Fibroblast of peridontal ligament (primary cell): ENCODE measurements around the gene KIAA1671.

Experiments
- DNase-seq: peaks from one replicate; pipeline ENCODE4 v3.0.0-alpha.2; 2010; ENCODE audit errors: extremely low read depth

Gene KIAA1671

GRCh38 chr22:25045159-25045558 is 92.6 kb downstream of the KIAA1671 start:
- no peak for DNase-seq

GRCh38 chr22:25048071-25048470 is 95.6 kb downstream of the KIAA1671 start:
- DNase-seq = no peak

- DNase-seq = peak; percentile 35
Measured at GRCh38 chr22:25048659-25049647, 96.4 kb downstream of the KIAA1671 start.

GRCh38 chr22:25049770-25050169 is 97.3 kb downstream of the KIAA1671 start:
- DNase-seq = no peak

- no peak for DNase-seq
Measured at GRCh38 chr22:25050566-25050965, 98.0 kb downstream of the KIAA1671 start.

GRCh38 chr22:25051073-25051472 is 98.6 kb downstream of the KIAA1671 start:
- no peak for DNase-seq

GRCh38 chr22:25051983-25052710 is 99.6 kb downstream of the KIAA1671 start:
- DNase-seq = no peak

- DNase-seq = no peak
Measured at GRCh38 chr22:25053153-25053805, 100.8 kb downstream of the KIAA1671 start.

GRCh38 chr22:25054943-25055511 is 102.5 kb downstream of the KIAA1671 start:
- no peak for DNase-seq

GRCh38 chr22:25057013-25057881 is 104.7 kb downstream of the KIAA1671 start:
- DNase-seq = no peak

- no peak for DNase-seq
Measured at GRCh38 chr22:25059438-25059837, 106.9 kb downstream of the KIAA1671 start.

GRCh38 chr22:25060522-25061071 is 108.1 kb downstream of the KIAA1671 start:
- DNase-seq = no peak

- no peak for DNase-seq
Measured at GRCh38 chr22:25061134-25061533, 108.6 kb downstream of the KIAA1671 start.

- DNase-seq = no peak
Measured at GRCh38 chr22:25061605-25062376, 109.3 kb downstream of the KIAA1671 start.

- no peak for DNase-seq
Measured at GRCh38 chr22:25062386-25063085, 110.0 kb downstream of the KIAA1671 start.

- no peak for DNase-seq
Measured at GRCh38 chr22:25064894-25065560, 112.5 kb downstream of the KIAA1671 start.

- no peak for DNase-seq
Measured at GRCh38 chr22:25066861-25067435, 114.4 kb downstream of the KIAA1671 start.

GRCh38 chr22:25067851-25068421 is 115.4 kb downstream of the KIAA1671 start:
- no peak for DNase-seq
